Measurements from ENCODE around the gene PLXNB2. TPM values are rescaled to one million over a fixed set of nuclear protein-coding genes. Genes with fewer than 3 reads are reported as not detected.

Gene PLXNB2
- total RNA-seq, 1 donor from 2014 or later = 95.2 TPM

DNA sequence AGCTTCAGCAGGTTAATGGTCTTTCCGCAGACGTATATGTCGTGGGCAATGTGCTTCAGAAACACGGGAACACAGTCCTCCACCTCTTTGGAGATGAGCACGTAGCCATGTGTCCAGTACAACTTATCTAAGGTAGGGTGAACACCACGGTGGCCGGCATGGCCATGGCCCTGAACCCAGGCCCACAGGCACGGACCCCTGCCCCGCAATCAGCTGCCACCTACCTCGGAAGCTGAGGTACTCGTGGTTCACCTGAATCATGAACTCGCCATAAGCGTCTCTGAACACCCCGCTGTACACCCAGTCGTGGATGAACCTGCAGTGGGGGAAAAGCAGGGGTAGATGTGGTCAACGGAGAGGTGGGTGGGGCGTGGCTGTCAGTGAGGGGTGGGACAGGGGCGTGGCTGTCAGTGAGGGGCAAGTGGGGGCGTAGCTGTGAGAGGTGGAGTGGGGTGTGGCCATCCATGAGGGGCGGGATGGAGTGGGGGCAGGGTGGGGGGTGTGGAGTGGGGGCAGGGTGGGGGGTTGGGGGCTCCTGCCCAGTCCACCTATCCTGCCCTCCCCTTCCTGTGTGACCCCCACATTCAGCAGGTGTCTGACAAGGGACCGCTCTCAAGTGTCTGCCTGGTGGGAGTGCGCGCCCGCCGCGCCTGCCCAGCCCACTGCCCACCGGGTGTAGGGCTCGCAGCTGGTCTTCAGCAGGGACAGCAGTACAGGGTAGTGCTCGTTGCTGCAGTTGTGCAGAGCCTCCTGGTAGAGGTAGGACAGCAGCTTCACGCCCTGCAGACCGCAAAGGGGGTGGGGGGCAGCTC lies 81.2 kb downstream of the PLXNB2 start:
- H3K9me3 Mint-ChIP-seq (ENCODE audit: unreplicated experiment) = peaks cover 13% of the 10 kb centered on the region
- no peaks in the 10 kb centered on the region for H3K36me3 Mint-ChIP-seq (ENCODE audit: unreplicated experiment)
- peaks cover 9% of the 10 kb centered on the region for H3K27me3 Mint-ChIP-seq (ENCODE audit: unreplicated experiment)
- no peak overlapping the region for H3K4me3 Mint-ChIP-seq (ENCODE audit: unreplicated experiment)
- H3K4me1 Mint-ChIP-seq (ENCODE audit: low read depth, unreplicated experiment) = peaks cover 1% of the 10 kb centered on the region
- TF ChIP-seq, protein P1, sequence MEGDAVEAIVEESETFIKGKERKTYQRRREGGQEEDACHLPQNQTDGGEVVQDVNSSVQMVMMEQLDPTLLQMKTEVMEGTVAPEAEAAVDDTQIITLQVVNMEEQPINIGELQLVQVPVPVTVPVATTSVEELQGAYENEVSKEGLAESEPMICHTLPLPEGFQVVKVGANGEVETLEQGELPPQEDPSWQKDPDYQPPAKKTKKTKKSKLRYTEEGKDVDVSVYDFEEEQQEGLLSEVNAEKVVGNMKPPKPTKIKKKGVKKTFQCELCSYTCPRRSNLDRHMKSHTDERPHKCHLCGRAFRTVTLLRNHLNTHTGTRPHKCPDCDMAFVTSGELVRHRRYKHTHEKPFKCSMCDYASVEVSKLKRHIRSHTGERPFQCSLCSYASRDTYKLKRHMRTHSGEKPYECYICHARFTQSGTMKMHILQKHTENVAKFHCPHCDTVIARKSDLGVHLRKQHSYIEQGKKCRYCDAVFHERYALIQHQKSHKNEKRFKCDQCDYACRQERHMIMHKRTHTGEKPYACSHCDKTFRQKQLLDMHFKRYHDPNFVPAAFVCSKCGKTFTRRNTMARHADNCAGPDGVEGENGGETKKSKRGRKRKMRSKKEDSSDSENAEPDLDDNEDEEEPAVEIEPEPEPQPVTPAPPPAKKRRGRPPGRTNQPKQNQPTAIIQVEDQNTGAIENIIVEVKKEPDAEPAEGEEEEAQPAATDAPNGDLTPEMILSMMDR (IDR thresholded peaks at IDR 0.05; ENCODE audit: partially characterized antibody, unreplicated experiment) = no peak
- peak; percentile 11 for DNase-seq
- no peak overlapping the region for H3K27ac Mint-ChIP-seq (ENCODE audit: unreplicated experiment)

GRCh38 chr22:50225200-50225969 lies 82.1 kb downstream of the PLXNB2 start:
- Mint-ChIP-seq H3K27ac (ENCODE audit: unreplicated experiment) (no peak overlapping the region), H3K36me3 (ENCODE audit: unreplicated experiment) (no peaks in the 10 kb centered on the region), H3K4me3 (ENCODE audit: unreplicated experiment) (no peak overlapping the region), H3K27me3 (ENCODE audit: unreplicated experiment) (peaks cover 11% of the 10 kb centered on the region), H3K4me1 (ENCODE audit: low read depth, unreplicated experiment) (peaks cover 1% of the 10 kb centered on the region), H3K9me3 (ENCODE audit: unreplicated experiment) (peaks cover 15% of the 10 kb centered on the region)
- TF ChIP-seq, protein P1 (IDR thresholded peaks at IDR 0.05; ENCODE audit: partially characterized antibody, unreplicated experiment) = no peak
- peak; percentile 30 for DNase-seq

Other genes with a start within 250 kb of the PLXNB2 start
- gene TTLL8, start 249.3 kb downstream of the PLXNB2 start, total RNA-seq (ENCODE audit: unreplicated experiment) = not detected
- not detected for gene MLC1, start 222.2 kb downstream of the PLXNB2 start, total RNA-seq (ENCODE audit: unreplicated experiment)
- 0.34 TPM for gene MOV10L1, start 217.6 kb downstream of the PLXNB2 start, total RNA-seq (ENCODE audit: unreplicated experiment)
- gene PANX2, start 136.9 kb downstream of the PLXNB2 start, total RNA-seq (ENCODE audit: unreplicated experiment) = 1.8 TPM
- gene TRABD, start 121.7 kb downstream of the PLXNB2 start, total RNA-seq (ENCODE audit: unreplicated experiment) = 31.3 TPM
- gene SELENOO, start 106.6 kb downstream of the PLXNB2 start, total RNA-seq (ENCODE audit: unreplicated experiment) = 23.9 TPM
- gene TUBGCP6, start 62.6 kb downstream of the PLXNB2 start, total RNA-seq (ENCODE audit: unreplicated experiment) = 51.0 TPM
- 88.2 TPM for gene HDAC10, start 56.4 kb downstream of the PLXNB2 start, total RNA-seq (ENCODE audit: unreplicated experiment)
- gene MAPK12, start 46.0 kb downstream of the PLXNB2 start, total RNA-seq (ENCODE audit: unreplicated experiment) = 88.5 TPM
- 131 TPM for gene MAPK11, start 37.3 kb downstream of the PLXNB2 start, total RNA-seq (ENCODE audit: unreplicated experiment)
- gene DENND6B, start 19.4 kb upstream of the PLXNB2 start, total RNA-seq (ENCODE audit: unreplicated experiment) = 32.1 TPM
- 122 TPM for gene PPP6R2, start 35.7 kb upstream of the PLXNB2 start, total RNA-seq (ENCODE audit: unreplicated experiment)
- gene SBF1, start 167.4 kb upstream of the PLXNB2 start, total RNA-seq (ENCODE audit: unreplicated experiment) = 206 TPM
- 37.6 TPM for gene ADM2, start 173.9 kb upstream of the PLXNB2 start, total RNA-seq (ENCODE audit: unreplicated experiment)
- gene MIOX, start 179.2 kb upstream of the PLXNB2 start, total RNA-seq (ENCODE audit: unreplicated experiment) = 4.0 TPM
- gene LMF2, start 200.1 kb upstream of the PLXNB2 start, total RNA-seq (ENCODE audit: unreplicated experiment) = 62.2 TPM
- gene NCAPH2, start 200.6 kb upstream of the PLXNB2 start, total RNA-seq (ENCODE audit: unreplicated experiment) = 52.9 TPM
- gene SCO2, start 218.0 kb upstream of the PLXNB2 start, total RNA-seq (ENCODE audit: unreplicated experiment) = 4.8 TPM
- 1.2 TPM for gene TYMP, start 222.4 kb upstream of the PLXNB2 start, total RNA-seq (ENCODE audit: unreplicated experiment)
- gene KLHDC7B, start 238.3 kb upstream of the PLXNB2 start, total RNA-seq (ENCODE audit: unreplicated experiment) = 0.12 TPM